BE2C (cell line): ENCODE results near the gene DACT1.

ENCODE experiments used
- DNase-seq: peaks from one replicate; pipeline ENCODE4 v3.0.0-alpha.2; 2020
- H3K27me3 ChIP-seq: fragments of 250-450 bp; sonication (Bioruptor Pico); 2 replicates; pipeline ENCODE4 v1.5.1; 2020; ENCODE audit warnings: mild to moderate bottlenecking
- H3K36me3 ChIP-seq: fragments of 250-450 bp; sonication (Bioruptor Pico); 2 replicates; pipeline ENCODE4 v1.5.1; 2020; ENCODE audit warnings: mild to moderate bottlenecking
- H3K4me1 ChIP-seq: fragments of 250-450 bp; sonication (Bioruptor Pico); 2 replicates; pipeline ENCODE4 v1.5.1; 2020
- H3K4me3 ChIP-seq: 2 replicates; pipeline ENCODE4 v1.5.1; 2011; ENCODE audit warnings: low read depth, low read length
- H3K9me3 ChIP-seq: fragments of 250-450 bp; sonication (Bioruptor Pico); 2 replicates; pipeline ENCODE4 v1.5.1; 2020
- CTCF ChIP-seq: IDR thresholded peaks from 2 replicates; pipeline ENCODE4 v1.5.1; 2012; ENCODE audit warnings: mild to moderate bottlenecking, low read depth, low read length

The DACT1 gene

GRCh38 chr14:58598804-58599525, 38.8 kb upstream of the DACT1 start:
- DNase-seq = no peak
- Histone ChIP-seq H3K9me3 (no peaks in the 10 kb centered on the region), H3K4me1 (no peaks in the 10 kb centered on the region), H3K36me3 (no peaks in the 10 kb centered on the region), H3K27me3 (peaks cover 4% of the 10 kb centered on the region; the same call in 1 of the 2 replicates), H3K4me3 (no peak overlapping the region)
- TF ChIP-seq CTCF = no peak

- TF ChIP-seq CTCF = no peak
- Histone ChIP-seq H3K9me3 (no peaks in the 10 kb centered on the region), H3K27me3 (peaks cover 4% of the 10 kb centered on the region; the same call in 1 of the 2 replicates), H3K4me3 (no peak overlapping the region), H3K4me1 (no peaks in the 10 kb centered on the region), H3K36me3 (no peaks in the 10 kb centered on the region)
- no peak for DNase-seq
Observed at GRCh38 chr14:58599707-58600106, 38.1 kb upstream of the DACT1 start.

DNA sequence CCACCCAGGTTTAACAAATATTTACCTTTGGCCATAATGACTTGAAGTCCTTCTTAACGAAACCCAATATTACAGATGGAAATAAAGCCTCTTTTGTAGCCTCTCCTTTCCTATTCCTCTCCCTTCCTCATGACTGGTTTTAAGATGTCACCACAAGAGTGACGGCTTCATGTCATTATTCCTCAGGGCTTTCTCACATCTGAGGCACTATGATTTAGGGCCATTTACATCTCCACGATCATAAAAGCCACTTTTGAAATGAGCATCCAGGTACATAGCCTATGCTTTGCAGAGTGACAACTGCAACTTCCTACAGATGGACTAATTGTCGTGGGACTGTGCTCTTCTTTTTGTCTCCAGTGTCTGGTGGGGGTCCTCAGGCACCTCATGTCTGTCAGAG, 32.3 kb upstream of the DACT1 start:
- H3K9me3 ChIP-seq = no peaks in the 10 kb centered on the region
- H3K4me3 ChIP-seq = no peak overlapping the region
- no peaks in the 10 kb centered on the region for H3K4me1 ChIP-seq
- H3K27me3 ChIP-seq = peaks cover 9% of the 10 kb centered on the region; the same call in 1 of the 2 replicates
- TF ChIP-seq CTCF = no peak
- no peaks in the 10 kb centered on the region for H3K36me3 ChIP-seq
- no peak for DNase-seq

GRCh38 chr14:58607131-58607951, 30.4 kb upstream of the DACT1 start:
- no peak for DNase-seq
- TF ChIP-seq CTCF = no peak
- H3K36me3 ChIP-seq = no peaks in the 10 kb centered on the region
- H3K9me3 ChIP-seq = no peaks in the 10 kb centered on the region
- H3K27me3 ChIP-seq = peaks cover 9% of the 10 kb centered on the region; the same call in 1 of the 2 replicates
- no peak overlapping the region for H3K4me3 ChIP-seq
- H3K4me1 ChIP-seq = no peaks in the 10 kb centered on the region

DNA sequence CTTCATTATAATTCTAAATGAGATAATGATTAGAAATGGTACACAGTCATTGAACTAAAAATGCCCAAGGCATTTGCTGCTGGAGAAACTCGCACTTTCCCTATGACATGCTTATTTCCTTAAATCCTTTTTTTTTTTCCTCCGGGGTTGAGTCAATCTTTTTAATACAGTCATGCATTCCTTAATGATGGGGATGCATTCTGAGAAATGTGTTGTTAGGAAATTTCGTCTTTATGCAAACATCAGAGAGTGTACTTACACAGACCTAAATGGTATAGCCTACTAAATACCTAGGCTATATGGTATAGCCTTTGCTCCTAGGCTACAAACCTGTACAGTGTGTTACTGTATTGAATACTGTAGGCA, 29.8 kb upstream of the DACT1 start:
- Histone ChIP-seq H3K4me3 (no peak overlapping the region), H3K4me1 (no peaks in the 10 kb centered on the region), H3K36me3 (no peaks in the 10 kb centered on the region), H3K27me3 (peaks cover 9% of the 10 kb centered on the region; the same call in 1 of the 2 replicates), H3K9me3 (no peaks in the 10 kb centered on the region)
- no peak for TF ChIP-seq CTCF
- DNase-seq = no peak

GRCh38 chr14:58617619-58618018, 20.1 kb upstream of the DACT1 start:
- Histone ChIP-seq H3K4me1 (no peaks in the 10 kb centered on the region), H3K4me3 (no peak overlapping the region), H3K36me3 (no peaks in the 10 kb centered on the region), H3K9me3 (no peaks in the 10 kb centered on the region), H3K27me3 (no peaks in the 10 kb centered on the region)
- TF ChIP-seq CTCF = no peak
- no peak for DNase-seq
